NCI-H2081 (cell line): ENCODE measurements around the gene INPP5A.

Experiments
- DNase-seq, 2 experiments: peaks; one replicate each; lab custom pipeline; 2025; lab: John Stamatoyannopoulos, UW

Gene INPP5A

GRCh38 chr10:132518572-132519381 is 18.8 kb upstream of the INPP5A start:
- peak; percentile 14 to 57 for DNase-seq

- no peak for DNase-seq
Measured at GRCh38 chr10:132519382-132520176, 18.0 kb upstream of the INPP5A start.

GRCh38 chr10:132520177-132520811 is 17.3 kb upstream of the INPP5A start:
- DNase-seq = no peak

- DNase-seq = no peak
Measured at GRCh38 chr10:132521041-132521465, 16.5 kb upstream of the INPP5A start.

GRCh38 chr10:132521466-132522102 is 16.0 kb upstream of the INPP5A start:
- no peak for DNase-seq

- no peak for DNase-seq
Measured at GRCh38 chr10:132522521-132523411, 14.8 kb upstream of the INPP5A start.

GRCh38 chr10:132523561-132524442 is 13.8 kb upstream of the INPP5A start:
- no peak for DNase-seq

- DNase-seq = no peak
Measured at GRCh38 chr10:132524443-132525285, 12.9 kb upstream of the INPP5A start.

- DNase-seq = no peak
Measured at GRCh38 chr10:132526676-132527075, 10.9 kb upstream of the INPP5A start.

GRCh38 chr10:132527339-132528063 is 10.1 kb upstream of the INPP5A start:
- DNase-seq = no peak

- no peak for DNase-seq
Measured at GRCh38 chr10:132528064-132528691, 9.4 kb upstream of the INPP5A start.

- no peak for DNase-seq
Measured at GRCh38 chr10:132532179-132532578, 5.4 kb upstream of the INPP5A start.

- DNase-seq = no peak
Measured at GRCh38 chr10:132532749-132533560, 4.6 kb upstream of the INPP5A start.

GRCh38 chr10:132533571-132534260 is 3.9 kb upstream of the INPP5A start:
- no peak for DNase-seq

GRCh38 chr10:132534391-132535064 is 3.1 kb upstream of the INPP5A start:
- no peak for DNase-seq

- DNase-seq = no peak
Measured at GRCh38 chr10:132535065-132535651, 2.4 kb upstream of the INPP5A start.
